Neuronal stem cell (in vitro differentiated cells): Measurements from ENCODE around the gene TSHZ1.
A peak's percentile ranks its signal among the peaks of the same experiment; 100 is the strongest.

Source experiments
- DNase-seq: peaks from one replicate; pipeline ENCODE4 v3.0.0-alpha.2; 2013; ENCODE audit warnings: low spot score
- H2AFZ ChIP-seq: one replicate; pipeline ENCODE4 v1.6.1; 2013; ENCODE audit warnings: mild to moderate bottlenecking, low read length, inconsistent platforms
- H2AK5ac ChIP-seq: 2 replicates; pipeline ENCODE4 v1.6.1; 2013; ENCODE audit warnings: low read depth, mild to moderate bottlenecking, inconsistent platforms, low read length, moderate library complexity, mixed read lengths
- H2BK120ac ChIP-seq: 2 replicates; pipeline ENCODE4 v1.6.1; 2013; ENCODE audit warnings: low read depth, mild to moderate bottlenecking, inconsistent platforms, low read length, moderate library complexity, mixed read lengths
- H2BK12ac ChIP-seq: one replicate; pipeline ENCODE4 v1.6.1; 2013; ENCODE audit warnings: low read length, inconsistent platforms
- H2BK15ac ChIP-seq: 2 replicates; pipeline ENCODE4 v1.6.1; 2013; ENCODE audit warnings: mild to moderate bottlenecking, low read length, inconsistent platforms, mixed read lengths
- H2BK5ac ChIP-seq: one replicate; pipeline ENCODE4 v1.6.1; 2013; ENCODE audit warnings: inconsistent platforms, mild to moderate bottlenecking, low read length, moderate library complexity
- H3K14ac ChIP-seq: one replicate; pipeline ENCODE4 v1.6.1; 2013; ENCODE audit warnings: low read length, inconsistent platforms
- H3K18ac ChIP-seq: 2 replicates; pipeline ENCODE4 v1.6.1; 2013; ENCODE audit warnings: low read length, inconsistent platforms
- H3K23ac ChIP-seq: 2 replicates; pipeline ENCODE4 v1.6.1; 2013; ENCODE audit warnings: low read depth, mild to moderate bottlenecking, mixed read lengths, low read length, inconsistent platforms; ENCODE audit not compliant: poor library complexity
- H3K27ac ChIP-seq: replicated peaks from 3 replicates; pipeline ENCODE4 v1.5.1; 2013; ENCODE audit warnings: low read length, inconsistent platforms
- H3K27me3 ChIP-seq, 3 experiments: 2 replicates each; pipeline ENCODE4 v1.6.1; 2013; ENCODE audit warnings: low read length in 3 of 3, mild to moderate bottlenecking in 2 of 3, inconsistent platforms in 1 of 3, low read depth in 1 of 3, mixed read lengths in 1 of 3, moderate library complexity in 1 of 3; ENCODE audit not compliant: control insufficient read depth in 3 of 3, insufficient read depth in 3 of 3
- H3K36me3 ChIP-seq, 2 donors: replicated peaks in 1 of 2; 2 replicates each; pipeline ENCODE4 v1.6.1; 2013; ENCODE audit warnings: low read length in 2 of 2; ENCODE audit not compliant: control insufficient read depth in 2 of 2, insufficient read depth in 2 of 2
- H3K4ac ChIP-seq: 2 replicates; pipeline ENCODE4 v1.6.1; 2013; ENCODE audit warnings: inconsistent platforms, mild to moderate bottlenecking, low read length, moderate library complexity
- H3K4me1 ChIP-seq, 2 donors: 1 replicate in 1 of 2; 2 replicates in 1 of 2; pipeline ENCODE4 v1.6.1; 2013; ENCODE audit warnings: low read length in 2 of 2, low read depth in 1 of 2; ENCODE audit not compliant: control insufficient read depth in 2 of 2, insufficient read depth in 1 of 2
- H3K4me2 ChIP-seq: one replicate; pipeline ENCODE4 v1.6.1; 2013; ENCODE audit warnings: mild to moderate bottlenecking, low read length, inconsistent platforms; ENCODE audit not compliant: insufficient read depth, poor library complexity, severe bottlenecking
- H3K4me3 ChIP-seq, 2 donors: 2 replicates each; pipeline ENCODE4 v1.5.1; 2013; ENCODE audit warnings: low read length in 2 of 2, mild to moderate bottlenecking in 2 of 2, inconsistent platforms in 1 of 2, moderate library complexity in 1 of 2
- H3K79me1 ChIP-seq: one replicate; pipeline ENCODE4 v1.6.1; 2013; ENCODE audit warnings: low read depth, mild to moderate bottlenecking, inconsistent platforms, low read length, moderate library complexity
- H3K9ac ChIP-seq: one replicate; pipeline ENCODE4 v1.6.1; 2013; ENCODE audit warnings: mild to moderate bottlenecking, low read depth, low read length, inconsistent platforms; ENCODE audit not compliant: poor library complexity
- H3K9me3 ChIP-seq, 2 donors: replicated peaks in 1 of 2; 2 replicates each; pipeline versions ENCODE3 to v1.6.1; 2013; ENCODE audit warnings: low read length in 2 of 2, mild to moderate bottlenecking in 2 of 2, inconsistent platforms in 1 of 2, low read depth in 1 of 2, mixed read lengths in 1 of 2, moderate library complexity in 1 of 2; ENCODE audit not compliant: control insufficient read depth in 2 of 2, insufficient read depth in 1 of 2
- H4K8ac ChIP-seq: one replicate; pipeline ENCODE4 v1.6.1; 2013; ENCODE audit warnings: low read depth, mild to moderate bottlenecking, inconsistent platforms, low read length, moderate library complexity
- H4K91ac ChIP-seq: one replicate; pipeline ENCODE4 v1.6.1; 2013; ENCODE audit warnings: low read length, low read depth, mild to moderate bottlenecking, inconsistent platforms; ENCODE audit not compliant: poor library complexity
- WGBS, 2 donors: extraction: QIAGEN DNeasy Blood & Tissue Kit; methylation state at CpG; one replicate each; pipeline ENCODE4 v1.1.7; 2013; ENCODE audit warnings: missing lambda C conversion rate in 2 of 2, mixed read lengths in 1 of 2; ENCODE audit not compliant: insufficient read length in 2 of 2, insufficient replicate concordance in 1 of 2; ENCODE audit errors: extremely low coverage in 2 of 2; 5-methylcytosine and 5-hydroxymethylcytosine counted together

TSHZ1 gene

GRCh38 chr18:75238786-75239185 is 28.2 kb downstream of the TSHZ1 start:
- H3K4me1 ChIP-seq, result no peaks in the 10 kb centered on the region
- no peak overlapping the region for H3K14ac ChIP-seq
- no peak for DNase-seq
- no peak overlapping the region for H3K4me3 ChIP-seq
- no peak overlapping the region for H3K9ac ChIP-seq
- no peak overlapping the region for H2AK5ac ChIP-seq
- no peaks in the 10 kb centered on the region for H3K36me3 ChIP-seq
- no CpG with 5 or more reads among the region's 10 CpGs for WGBS, 2 donors
- peaks cover 0 to 3% of the 10 kb centered on the region in 2 donors for H3K9me3 ChIP-seq
- H3K4me2 ChIP-seq, result no peak overlapping the region
- H2AFZ ChIP-seq, result no peak overlapping the region
- no peak overlapping the region for H4K91ac ChIP-seq
- H3K79me1 ChIP-seq, result no peaks in the 10 kb centered on the region
- H2BK120ac ChIP-seq, result no peak overlapping the region
- no peak overlapping the region for H3K23ac ChIP-seq
- H2BK15ac ChIP-seq, result no peak overlapping the region
- no peak overlapping the region for H3K4ac ChIP-seq
- H3K27me3 ChIP-seq, result no peaks in the 10 kb centered on the region
- no peak overlapping the region for H3K27ac ChIP-seq
- H2BK5ac ChIP-seq, result no peak overlapping the region
- no peak overlapping the region for H2BK12ac ChIP-seq
- H4K8ac ChIP-seq, result no peak overlapping the region
- peak overlapping the region; percentile 2 for H3K18ac ChIP-seq

GRCh38 chr18:75240433-75240832 is 29.8 kb downstream of the TSHZ1 start:
- Histone ChIP-seq H2AFZ (no peak overlapping the region), H2BK5ac (no peak overlapping the region), H2BK15ac (no peak overlapping the region), H3K4me2 (no peak overlapping the region), H3K36me3 (no peaks in the 10 kb centered on the region), H3K79me1 (no peaks in the 10 kb centered on the region), H3K23ac (no peak overlapping the region), H3K9ac (no peak overlapping the region), H3K27ac (no peak overlapping the region), H2BK120ac (no peak overlapping the region), H3K27me3 (no peaks in the 10 kb centered on the region), H3K9me3 (peaks cover 0 to 3% of the 10 kb centered on the region in 2 donors), H3K14ac (no peak overlapping the region), H3K4ac (no peak overlapping the region), H4K8ac (no peak overlapping the region), H2BK12ac (no peak overlapping the region), H4K91ac (no peak overlapping the region), H3K18ac (peak overlapping the region; percentile 13), H2AK5ac (no peak overlapping the region), H3K4me1 (no peaks in the 10 kb centered on the region), H3K4me3 (no peak overlapping the region)
- no peak for DNase-seq
- WGBS, 2 donors, result no CpG with 5 or more reads among the region's 10 CpGs

DNA sequence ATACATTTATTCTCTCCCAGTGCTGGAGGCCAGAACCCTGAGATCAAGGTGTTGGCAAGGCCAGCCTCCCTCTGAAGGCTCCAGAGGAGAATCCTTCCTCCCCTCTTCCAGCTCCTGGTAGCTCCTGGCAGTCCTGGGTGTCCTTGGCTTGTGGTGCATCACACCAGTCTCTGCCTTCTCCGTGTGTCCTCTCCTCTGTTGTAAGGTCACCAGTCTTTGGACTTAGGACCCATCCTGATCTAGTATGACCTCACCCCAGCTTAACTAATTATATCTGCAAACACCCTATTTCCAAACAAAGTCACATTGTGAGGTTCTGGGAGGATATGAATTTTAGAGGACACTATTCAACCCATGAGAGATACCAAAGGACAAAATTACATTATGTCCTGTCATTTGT is 31.1 kb downstream of the TSHZ1 start:
- H4K8ac ChIP-seq, result no peak overlapping the region
- H3K14ac ChIP-seq, result no peak overlapping the region
- no peaks in the 10 kb centered on the region for H3K36me3 ChIP-seq
- WGBS, 2 donors, result no CpG with 5 or more reads among the region's 1 CpG
- H3K9ac ChIP-seq, result no peak overlapping the region
- peaks cover 0 to 3% of the 10 kb centered on the region in 2 donors for H3K9me3 ChIP-seq
- DNase-seq, result no peak
- no peak overlapping the region for H3K4me2 ChIP-seq
- H2BK15ac ChIP-seq, result no peak overlapping the region
- no peak overlapping the region for H3K18ac ChIP-seq
- H2BK12ac ChIP-seq, result no peak overlapping the region
- H3K4ac ChIP-seq, result no peak overlapping the region
- H3K23ac ChIP-seq, result no peak overlapping the region
- H3K27me3 ChIP-seq, result no peaks in the 10 kb centered on the region
- no peak overlapping the region for H3K27ac ChIP-seq
- H3K4me3 ChIP-seq, result no peak overlapping the region
- H3K4me1 ChIP-seq, result no peaks in the 10 kb centered on the region
- H2AFZ ChIP-seq, result no peak overlapping the region
- H2AK5ac ChIP-seq, result no peak overlapping the region
- H3K79me1 ChIP-seq, result no peaks in the 10 kb centered on the region
- H2BK5ac ChIP-seq, result no peak overlapping the region
- H4K91ac ChIP-seq, result no peak overlapping the region
- H2BK120ac ChIP-seq, result no peak overlapping the region

DNA sequence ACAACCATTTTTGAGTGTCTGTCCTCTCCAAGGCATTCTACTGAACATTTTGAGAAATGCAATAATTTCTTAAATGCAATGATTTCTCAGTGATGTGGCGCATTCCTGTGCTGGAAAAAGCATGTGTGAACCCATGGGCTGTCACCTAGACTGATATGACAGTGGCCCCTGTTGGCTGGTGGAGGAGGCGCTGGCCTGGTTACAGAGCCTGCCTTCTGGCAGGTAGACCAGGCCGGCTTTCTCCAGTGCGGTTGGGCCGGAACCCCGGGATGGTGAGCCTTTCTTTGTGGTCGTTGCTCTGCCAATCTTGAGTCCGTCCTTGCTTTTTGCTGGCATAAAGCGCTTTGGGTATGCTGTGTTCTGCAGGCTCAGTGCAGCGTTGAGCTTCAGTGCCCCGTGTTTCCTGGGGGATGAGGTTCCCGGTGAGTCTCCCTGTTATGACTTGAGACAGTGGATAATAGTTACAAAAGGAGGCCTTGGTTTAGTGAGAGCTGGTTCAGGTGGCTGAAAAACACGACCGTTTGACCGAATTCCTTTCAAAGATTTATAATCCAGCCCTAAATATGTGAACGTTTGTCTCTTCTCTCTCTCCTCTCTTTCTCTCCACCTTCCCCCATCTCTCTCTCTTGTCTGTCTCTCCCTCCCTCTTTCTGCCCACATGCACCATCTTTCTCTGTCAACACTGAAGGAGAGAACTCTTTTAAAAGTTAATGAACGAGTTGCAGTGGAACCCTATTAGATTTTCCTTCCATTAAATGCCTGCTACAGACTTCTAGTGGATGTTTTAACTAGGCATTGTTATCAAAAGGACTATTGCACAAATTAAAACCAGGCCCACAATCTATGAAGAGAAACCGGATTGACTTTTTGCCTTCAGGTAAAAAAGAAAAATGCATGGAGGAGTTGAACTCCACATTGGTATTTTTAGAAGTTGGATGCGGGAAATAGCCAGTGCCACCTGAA is 34.0 kb downstream of the TSHZ1 start:
- Histone ChIP-seq H3K23ac (no peak overlapping the region), H4K8ac (no peak overlapping the region), H2BK12ac (no peak overlapping the region), H2AFZ (no peak overlapping the region), H3K4me1 (no peaks in the 10 kb centered on the region), H3K36me3 (no peaks in the 10 kb centered on the region), H3K9ac (no peak overlapping the region), H4K91ac (no peak overlapping the region), H3K27ac (no peak overlapping the region), H3K9me3 (peaks cover 0 to 3% of the 10 kb centered on the region in 2 donors), H2AK5ac (no peak overlapping the region), H3K18ac (no peak overlapping the region), H2BK120ac (no peak overlapping the region), H3K4ac (no peak overlapping the region), H3K4me2 (no peak overlapping the region), H3K79me1 (no peaks in the 10 kb centered on the region), H2BK15ac (no peak overlapping the region), H3K4me3 (no peak overlapping the region), H3K14ac (no peak overlapping the region), H3K27me3 (no peaks in the 10 kb centered on the region), H2BK5ac (no peak overlapping the region)
- WGBS, 2 donors, result no CpG with 5 or more reads among the region's 19 CpGs
- DNase-seq, result no peak
